ENCODE results near the gene COL26A1. TPM values are rescaled to one million over a fixed set of nuclear protein-coding genes. Genes with fewer than 3 reads are reported as not detected.

Gene COL26A1
- total RNA-seq, 1 donor from 2014 or later: not detected

DNA sequence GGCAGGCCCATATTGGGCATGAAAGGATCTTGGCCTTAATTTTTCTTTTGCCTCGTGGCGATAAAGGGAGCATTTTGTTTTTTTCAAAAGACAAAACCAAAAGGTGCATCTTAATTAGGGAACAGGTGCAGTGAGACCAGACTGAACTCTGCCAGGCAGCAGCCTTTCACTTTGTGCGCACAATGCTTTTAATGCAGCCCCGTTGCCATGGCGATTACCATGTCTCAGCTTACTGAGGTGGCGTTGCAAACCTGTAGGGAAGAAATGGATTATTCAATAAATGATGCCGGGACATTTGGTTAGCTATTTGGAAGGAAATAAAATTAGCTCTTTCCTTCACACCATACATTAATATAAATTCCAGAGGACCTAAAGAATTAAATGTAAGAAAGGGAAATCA is 204.6 kb downstream of the COL26A1 start:
- H3K36me3 Mint-ChIP-seq (ENCODE audit: low read depth): no peaks in the 10 kb centered on the region
- ATAC-seq (ENCODE audit: low read depth): no peak
- no peak for DNase-seq
- no peak overlapping the region for H3K27ac Mint-ChIP-seq
- intact Hi-C loops (cut with micrococcal nuclease): no loop called here
- no peaks in the 10 kb centered on the region for H3K4me1 Mint-ChIP-seq
- ChIA-PET POLR2A (no interaction called here), CTCF (no interaction called here)
- TF ChIP-seq, protein P1, sequence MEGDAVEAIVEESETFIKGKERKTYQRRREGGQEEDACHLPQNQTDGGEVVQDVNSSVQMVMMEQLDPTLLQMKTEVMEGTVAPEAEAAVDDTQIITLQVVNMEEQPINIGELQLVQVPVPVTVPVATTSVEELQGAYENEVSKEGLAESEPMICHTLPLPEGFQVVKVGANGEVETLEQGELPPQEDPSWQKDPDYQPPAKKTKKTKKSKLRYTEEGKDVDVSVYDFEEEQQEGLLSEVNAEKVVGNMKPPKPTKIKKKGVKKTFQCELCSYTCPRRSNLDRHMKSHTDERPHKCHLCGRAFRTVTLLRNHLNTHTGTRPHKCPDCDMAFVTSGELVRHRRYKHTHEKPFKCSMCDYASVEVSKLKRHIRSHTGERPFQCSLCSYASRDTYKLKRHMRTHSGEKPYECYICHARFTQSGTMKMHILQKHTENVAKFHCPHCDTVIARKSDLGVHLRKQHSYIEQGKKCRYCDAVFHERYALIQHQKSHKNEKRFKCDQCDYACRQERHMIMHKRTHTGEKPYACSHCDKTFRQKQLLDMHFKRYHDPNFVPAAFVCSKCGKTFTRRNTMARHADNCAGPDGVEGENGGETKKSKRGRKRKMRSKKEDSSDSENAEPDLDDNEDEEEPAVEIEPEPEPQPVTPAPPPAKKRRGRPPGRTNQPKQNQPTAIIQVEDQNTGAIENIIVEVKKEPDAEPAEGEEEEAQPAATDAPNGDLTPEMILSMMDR (IDR thresholded peaks at IDR 0.05): no peak
- peaks cover 7% of the 10 kb centered on the region for H3K9me3 Mint-ChIP-seq
- no peak overlapping the region for H3K4me3 Mint-ChIP-seq
- peaks cover 14% of the 10 kb centered on the region for H3K27me3 Mint-ChIP-seq

DNA sequence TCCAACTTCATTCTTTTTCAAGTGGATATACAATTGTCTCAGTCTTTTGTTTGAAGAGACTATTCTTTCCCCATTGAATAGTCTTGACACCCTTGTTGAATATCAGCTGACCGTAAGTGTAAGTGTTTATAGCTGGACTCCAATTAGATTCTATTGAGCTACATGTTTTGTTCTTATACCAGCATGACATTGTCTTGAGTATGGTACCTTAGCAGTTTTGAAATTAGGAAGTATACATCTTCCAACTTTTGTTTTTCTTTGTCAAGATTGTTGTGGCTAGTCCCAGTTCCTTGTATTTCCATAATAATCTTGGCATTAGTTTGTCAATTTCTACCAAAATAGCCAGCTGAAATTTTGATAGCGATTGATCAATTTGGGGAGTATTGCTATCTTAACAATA is 209.5 kb downstream of the COL26A1 start:
- H3K36me3 Mint-ChIP-seq (ENCODE audit: low read depth): no peaks in the 10 kb centered on the region
- ChIA-PET POLR2A (no interaction called here), CTCF (no interaction called here)
- H3K4me3 Mint-ChIP-seq: no peak overlapping the region
- no peak for DNase-seq
- H3K27ac Mint-ChIP-seq: no peak overlapping the region
- H3K27me3 Mint-ChIP-seq: peaks cover 11% of the 10 kb centered on the region
- intact Hi-C loops (cut with micrococcal nuclease): no loop called here
- TF ChIP-seq, protein P1 (IDR thresholded peaks at IDR 0.05): no peak
- H3K9me3 Mint-ChIP-seq: peaks cover 16% of the 10 kb centered on the region
- H3K4me1 Mint-ChIP-seq: peaks cover 9% of the 10 kb centered on the region
- ATAC-seq (ENCODE audit: low read depth): no peak

DNA sequence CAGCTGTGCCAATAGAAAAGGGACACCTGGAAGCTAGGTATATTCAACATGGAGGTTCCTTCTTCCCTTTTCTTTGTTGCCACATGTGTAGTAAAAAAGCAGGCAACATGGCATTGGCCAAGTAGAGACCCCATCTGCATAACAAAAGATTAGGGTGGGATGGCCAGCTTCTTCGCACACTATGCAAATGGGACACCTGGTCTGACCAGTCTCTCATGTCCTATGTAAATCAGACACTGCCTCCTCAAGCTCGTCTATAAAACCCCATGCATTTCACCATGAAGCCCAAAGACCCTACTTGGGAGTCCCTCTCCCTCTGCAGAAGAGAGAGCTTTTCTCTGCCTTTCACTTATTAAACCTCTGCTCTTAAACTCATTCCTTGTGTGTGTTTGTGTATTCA is 212.5 kb downstream of the COL26A1 start:
- ATAC-seq (ENCODE audit: low read depth) (no peak), DNase-seq (no peak)
- Mint-ChIP-seq H3K4me1 (peaks cover 9% of the 10 kb centered on the region), H3K36me3 (ENCODE audit: low read depth) (no peaks in the 10 kb centered on the region), H3K4me3 (no peak overlapping the region), H3K27me3 (peaks cover 4% of the 10 kb centered on the region), H3K27ac (no peak overlapping the region), H3K9me3 (peaks cover 14% of the 10 kb centered on the region)
- TF ChIP-seq, protein P1 (IDR thresholded peaks at IDR 0.05): no peak
- ChIA-PET CTCF (no interaction called here), POLR2A (no interaction called here)
- intact Hi-C loops (cut with micrococcal nuclease): no loop called here

DNA sequence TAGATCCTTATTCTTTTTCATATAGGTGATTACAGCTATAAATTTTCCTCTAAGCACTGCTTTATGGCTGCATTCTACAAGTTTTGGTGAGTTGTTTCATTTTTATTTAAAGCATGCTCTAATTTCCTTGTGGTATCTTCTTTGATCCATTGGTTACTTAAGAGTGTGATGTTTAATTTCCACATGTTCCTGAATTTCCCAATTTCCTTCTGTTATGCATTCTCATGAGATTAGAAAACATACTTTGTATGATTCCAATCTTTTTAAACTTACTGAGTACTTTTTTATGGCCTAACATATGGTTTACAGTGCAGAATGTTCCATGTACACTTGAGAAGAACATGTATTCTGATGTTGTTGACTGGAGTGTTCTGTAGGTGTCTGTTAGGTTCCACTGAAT is 213.0 kb downstream of the COL26A1 start:
- Mint-ChIP-seq H3K4me3 (no peak overlapping the region), H3K27me3 (peaks cover 7% of the 10 kb centered on the region)

DNA sequence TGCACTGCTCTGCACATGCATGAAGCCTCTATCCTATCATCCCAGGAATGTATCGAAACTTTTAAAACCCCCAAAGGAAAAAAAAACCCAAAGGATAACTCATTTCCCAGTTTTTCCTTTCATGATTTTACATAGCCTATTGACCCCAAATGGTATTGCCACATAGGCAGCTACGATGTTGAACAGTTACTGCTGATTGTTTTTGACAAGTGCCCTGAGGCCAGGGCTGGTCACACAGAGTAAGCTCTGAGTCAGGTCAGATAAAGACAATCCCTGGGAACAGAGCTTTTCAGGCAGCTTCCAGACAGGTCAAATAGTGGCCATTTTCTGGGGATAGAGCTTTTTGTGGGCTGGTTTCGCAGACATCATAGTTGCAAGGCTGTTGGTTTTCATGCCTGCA is 214.3 kb downstream of the COL26A1 start:
- no peak for DNase-seq
- no peak overlapping the region for H3K4me3 Mint-ChIP-seq
- peaks cover 9% of the 10 kb centered on the region for H3K9me3 Mint-ChIP-seq
- H3K4me1 Mint-ChIP-seq: peaks cover 9% of the 10 kb centered on the region
- ATAC-seq (ENCODE audit: low read depth): no peak
- H3K36me3 Mint-ChIP-seq (ENCODE audit: low read depth): no peaks in the 10 kb centered on the region
- H3K27ac Mint-ChIP-seq: no peak overlapping the region
- POLR2A ChIA-PET: no interaction called here
- peaks cover 5% of the 10 kb centered on the region for H3K27me3 Mint-ChIP-seq
- CTCF ChIA-PET: no interaction called here
- intact Hi-C loops (cut with micrococcal nuclease): no loop called here
- TF ChIP-seq, protein P1 (IDR thresholded peaks at IDR 0.05): no peak

More for the DNA sequence above, 213.0 kb downstream of the COL26A1 start:
- no peak for DNase-seq
- no peak overlapping the region for H3K27ac Mint-ChIP-seq
- TF ChIP-seq, protein P1 (IDR thresholded peaks at IDR 0.05): no peak
- H3K9me3 Mint-ChIP-seq: peaks cover 12% of the 10 kb centered on the region
- peaks cover 9% of the 10 kb centered on the region for H3K4me1 Mint-ChIP-seq
- intact Hi-C loops (cut with micrococcal nuclease): no loop called here
- ATAC-seq (ENCODE audit: low read depth): no peak
- H3K36me3 Mint-ChIP-seq (ENCODE audit: low read depth): no peaks in the 10 kb centered on the region
- ChIA-PET CTCF (no interaction called here), POLR2A (no interaction called here)

All from activated B cell treated with CpG ODN at 0.5 μM for 24 hours (primary cell).